ENCODE results near the gene FBXL20.

GRCh38 chr17:39357986-39358385 lies 43.4 kb downstream of the FBXL20 start:
- TF ChIP-seq POLR2AphosphoS5 (IDR thresholded peaks at IDR 0.05) (no peak), CTCF (IDR thresholded peaks at IDR 0.05) (no peak)

Data from prostate gland (tissue), 2 donors.